A549 (cell line): ENCODE measurements around the gene MMP2. TPM values are rescaled to one million over a fixed set of nuclear protein-coding genes. Genes with fewer than 3 reads are reported as not detected.
A peak's percentile ranks its signal among the peaks of the same experiment; 100 is the strongest.

ENCODE experiments used
- ATAC-seq, 2 experiments: fragments of 200-7000 bp in 1 of 2; fragments of >200 bp in 1 of 2; cut with Nextera tagmentation in 1 of 2; cut with Tn5 transposase in 1 of 2; 3 replicates each; pipeline versions ENCODE4 v1.8.0 to v1.9.1; 2018 to 2020; ENCODE audit warnings: mild to moderate bottlenecking in 1 of 2, moderate library complexity in 1 of 2
- CTCF ChIA-PET: fragments of 300-600 bp; sonication (Branson Sonifier 250); formaldehyde crosslinking; extraction: SDS; loops from one replicate; lab custom pipeline; 2021; ENCODE audit warnings: antibody characterized with exemption, inconsistent platforms; lab: Yijun Ruan, JAX
- POLR2A ChIA-PET: fragments of 350-600 bp; formaldehyde crosslinking; extraction: SDS; loops from one replicate; lab custom pipeline; 2021; ENCODE audit warnings: antibody characterized with exemption, inconsistent platforms; lab: Yijun Ruan, JAX
- DNase-seq, 2 experiments: peaks; one replicate each; pipeline versions ENCODE4 v3.0.0 to v3.0.0-alpha.2; 2011 to 2016; ENCODE audit warnings: low read depth in 1 of 2, low spot score in 1 of 2
- FAIRE-seq: peaks from 2 replicates; lab custom pipeline; 2011; peaks lifted over from hg19 to GRCh38; lab: Jason Lieb, UNC
- H3K27ac ChIP-seq, 2 experiments: fragments of >200 bp; sonication (Bioruptor Twin); formaldehyde crosslinking; 3 replicates each; pipeline ENCODE4 v1.5.1; 2016 to 2017
- H3K4me1 ChIP-seq: fragments of >200 bp; sonication (Bioruptor Twin); formaldehyde crosslinking; 3 replicates; pipeline ENCODE4 v1.6.1; 2016
- H3K4me2 ChIP-seq: fragments of >200 bp; sonication (Bioruptor Twin); formaldehyde crosslinking; 3 replicates; pipeline ENCODE4 v1.6.1; 2016
- H3K4me3 ChIP-seq: fragments of >200 bp; sonication (Bioruptor Twin); formaldehyde crosslinking; 3 replicates; pipeline ENCODE4 v1.5.1; 2016
- H3K9me3 ChIP-seq: fragments of >200 bp; sonication (Bioruptor Twin); formaldehyde crosslinking; 3 replicates; pipeline ENCODE4 v1.6.1; 2016
- ATOH8 ChIP-seq: fragments of 250-450 bp; sonication (Bioruptor Pico); IDR thresholded peaks from 2 replicates; pipeline ENCODE4 v1.5.0; 2020; ENCODE audit warnings: low read depth, mild to moderate bottlenecking, moderate library complexity
- BHLHE40 ChIP-seq: IDR thresholded peaks from 2 replicates; pipeline ENCODE4 v1.6.1; 2012; ENCODE audit warnings: low read depth, low read length, inconsistent platforms
- CBX8 ChIP-seq: fragments of 200-600 bp; sonication (generic); IDR thresholded peaks from 2 replicates; pipeline ENCODE4 v1.6.1; 2016
- CEBPB ChIP-seq, 2 experiments: fragments of >200 bp in 1 of 2; sonication (Bioruptor Twin) in 1 of 2; formaldehyde crosslinking in 1 of 2; IDR thresholded peaks; 2 replicates each; pipeline ENCODE4 v1.6.1; 2012 to 2016
- CHD4 ChIP-seq: fragments of 200-600 bp; sonication (generic); IDR thresholded peaks from 2 replicates; pipeline ENCODE4 v1.6.1; 2016; ENCODE audit warnings: antibody characterized with exemption, mild to moderate bottlenecking, borderline replicate concordance
- CTCF ChIP-seq: fragments of >200 bp; sonication (Bioruptor Twin); formaldehyde crosslinking; IDR thresholded peaks from 3 replicates; pipeline ENCODE4 v1.5.1; 2016
- E2F6 ChIP-seq: IDR thresholded peaks from 2 replicates; pipeline ENCODE4 v1.6.1; 2012; ENCODE audit warnings: low read depth, borderline replicate concordance
- EHF ChIP-seq: fragments of 250-450 bp; sonication (Bioruptor Pico); IDR thresholded peaks from 2 replicates; pipeline ENCODE4 v1.5.0; 2020; ENCODE audit warnings: mild to moderate bottlenecking
- ELK1 ChIP-seq: fragments of 150-350 bp; IDR thresholded peaks from 2 replicates; pipeline ENCODE4 v1.6.1; 2014; ENCODE audit warnings: low read depth, mild to moderate bottlenecking, low read length
- EP300 ChIP-seq, 2 experiments: fragments of >200 bp; sonication (Bioruptor Twin); formaldehyde crosslinking; IDR thresholded peaks; 2 replicates in 1 of 2; 3 replicates in 1 of 2; pipeline ENCODE4 v1.6.1; 2016 to 2017
- FOXS1 ChIP-seq: fragments of 250-450 bp; sonication (Bioruptor Pico); IDR thresholded peaks from 2 replicates; pipeline ENCODE4 v1.5.0; 2020; ENCODE audit warnings: mild to moderate bottlenecking, moderate library complexity
- HDAC2 ChIP-seq: fragments of 200-600 bp; sonication (generic); IDR thresholded peaks from 2 replicates; pipeline ENCODE4 v1.6.1; 2016
- HEYL ChIP-seq: fragments of 250-450 bp; sonication (Bioruptor Pico); IDR thresholded peaks from 2 replicates; pipeline ENCODE4 v1.8.0; 2021; ENCODE audit warnings: mild to moderate bottlenecking, moderate library complexity
- HOXB13 ChIP-seq: fragments of 250-450 bp; sonication (Bioruptor Pico); IDR thresholded peaks from 2 replicates; pipeline ENCODE4 v1.5.0; 2020; ENCODE audit warnings: low read depth, mild to moderate bottlenecking, moderate library complexity
- JUN ChIP-seq, 2 experiments: fragments of >200 bp; sonication (Bioruptor Twin); formaldehyde crosslinking; IDR thresholded peaks; 2 replicates in 1 of 2; 3 replicates in 1 of 2; pipeline ENCODE4 v1.6.1; 2016 to 2017
- JUNB ChIP-seq: fragments of >200 bp; sonication (Bioruptor Twin); formaldehyde crosslinking; IDR thresholded peaks from 2 replicates; pipeline ENCODE4 v1.6.1; 2016
- MAZ ChIP-seq: fragments of 150-350 bp; IDR thresholded peaks from 2 replicates; pipeline ENCODE4 v1.6.1; 2014; ENCODE audit warnings: antibody characterized with exemption, low read depth, low read length, borderline replicate concordance
- NFE2L2 ChIP-seq: fragments of 150-350 bp; conservative IDR thresholded peaks from 2 replicates; pipeline ENCODE4 v1.6.1; 2014; ENCODE audit warnings: low read length
- NR3C1 ChIP-seq: fragments of >200 bp; sonication (Bioruptor Twin); formaldehyde crosslinking; IDR thresholded peaks from 3 replicates; pipeline ENCODE4 v1.6.1; 2017
- POLR2AphosphoS2 ChIP-seq: conservative IDR thresholded peaks from 2 replicates; pipeline ENCODE4 v1.6.1; 2012; ENCODE audit warnings: low read length, improper control_type of control experiment, inconsistent platforms
- RCOR1 ChIP-seq: fragments of 150-350 bp; IDR thresholded peaks from 2 replicates; pipeline ENCODE4 v1.6.1; 2014; ENCODE audit warnings: antibody characterized with exemption, low read length, low read depth
- SMC3 ChIP-seq: fragments of >200 bp; sonication (Bioruptor Twin); formaldehyde crosslinking; IDR thresholded peaks from 3 replicates; pipeline ENCODE4 v1.6.1; 2018; ENCODE audit warnings: inconsistent platforms
- USF2 ChIP-seq: fragments of 450-650 bp; IDR thresholded peaks from 2 replicates; pipeline ENCODE4 v1.6.1; 2014; ENCODE audit warnings: antibody characterized with exemption
- ZFP36 ChIP-seq: fragments of 450-650 bp; IDR thresholded peaks from 2 replicates; pipeline ENCODE4 v1.6.1; 2014; ENCODE audit warnings: borderline replicate concordance; ENCODE audit not compliant: partially characterized antibody
- ZNF302 ChIP-seq: fragments of 250-450 bp; sonication (Bioruptor Pico); IDR thresholded peaks from 2 replicates; pipeline ENCODE4 v1.9.0; 2021; ENCODE audit warnings: inconsistent platforms, mild to moderate bottlenecking, moderate library complexity
- ZSCAN20 ChIP-seq: fragments of 250-450 bp; sonication (Bioruptor Pico); IDR thresholded peaks from 2 replicates; pipeline ENCODE4 v1.8.0; 2022; ENCODE audit warnings: mild to moderate bottlenecking, moderate library complexity
- WGBS: methylation state at CpG from one replicate; pipeline ENCODE4 v1.1.6; 2017; ENCODE audit errors: missing lambda C conversion rate; 5-methylcytosine and 5-hydroxymethylcytosine counted together
- polyA plus RNA-seq, 4 experiments: library from polyadenylated mRNA; depleted of rRNA in 3 of 4; stranded (reverse); fragments of >200 nt; fragmentation: RNase III in 1 of 4; extraction: RNeasy Plus Mini Kit Qiagen cat#74134 plus additional on column Dnase treatment in 1 of 4; gene quantifications; 2 replicates in 3 of 4; 3 replicates in 1 of 4; pipeline ENCODE4 v1.2.3, GENCODE V29; 2011 to 2017

Gene MMP2
- polyA plus RNA-seq, 2 of the 4 experiments (the other 2 are of a cell fraction) = 11.5 to 11.8 TPM

- H3K4me2 ChIP-seq = no peak overlapping the region
- H3K27ac ChIP-seq = no peak overlapping the region
- no peak for DNase-seq
- 75% methylated on average over 8 of the region's 8 CpGs for WGBS
- 0 out of 3 replicates have a peak, but pooled peaks cover 5% of the 10 kb centered on the region for H3K4me1 ChIP-seq
- ChIA-PET CTCF (interaction anchor here (1.7 kb wide), 1 partner anchor 32 kb away, joined by 5 read pairs; no protein-coding TSS in a partner anchor), POLR2A (no interaction called here)
- ATAC-seq = no peak
- peak; percentile 62 for TF ChIP-seq ZFP36
- no peak for TF ChIP-seq BHLHE40
- FAIRE-seq = no peak
- no peaks in the 10 kb centered on the region for H3K9me3 ChIP-seq
- H3K4me3 ChIP-seq = no peak overlapping the region
Observed at GRCh38 chr16:55496509-55497145, 17.6 kb downstream of the MMP2 start.

GRCh38 chr16:55497558-55497957 is 18.6 kb downstream of the MMP2 start:
- 88% methylated on average over 5 of the region's 5 CpGs for WGBS
- TF ChIP-seq MAZ (no peak), HEYL (CRISPR knock-in tag) (no peak), ELK1 (no peak), JUN (IDR thresholded peaks at IDR 0.05) (no peak), FOXS1 (CRISPR knock-in tag) (no peak), ZNF302 (no peak), HOXB13 (CRISPR knock-in tag) (no peak), BHLHE40 (no peak), CHD4 (no peak), CTCF (no peak), EP300 (IDR thresholded peaks at IDR 0.05) (no peak), JUNB (no peak), RCOR1 (no peak), EHF (no peak), ATOH8 (no peak), CEBPB (IDR thresholded peaks at IDR 0.05) (no peak), CBX8 (no peak), SMC3 (no peak)
- Histone ChIP-seq H3K4me2 (no peak overlapping the region), H3K9me3 (no peaks in the 10 kb centered on the region), H3K27ac (no peak overlapping the region), H3K4me1 (peaks cover 11% of the 10 kb centered on the region), H3K4me3 (no peak overlapping the region)
- no peak for ATAC-seq
- ChIA-PET POLR2A (no interaction called here), CTCF (interaction anchor here (1.7 kb wide), 1 partner anchor 33 kb away, joined by 5 read pairs; no protein-coding TSS in a partner anchor)
- no peak for FAIRE-seq
- DNase-seq = no peak

- no peak overlapping the region for H3K27ac ChIP-seq
- H3K4me3 ChIP-seq = no peak overlapping the region
- no peak overlapping the region for H3K4me2 ChIP-seq
- H3K9me3 ChIP-seq = no peaks in the 10 kb centered on the region
- ChIA-PET POLR2A (no interaction called here), CTCF (no interaction called here)
- WGBS = 91% methylated on average over 5 of the region's 6 CpGs
- no peak for DNase-seq
- no peak for ATAC-seq
- FAIRE-seq = no peak
- peaks cover 16% of the 10 kb centered on the region for H3K4me1 ChIP-seq
- TF ChIP-seq NFE2L2 (no peak), USF2 (no peak), FOXS1 (CRISPR knock-in tag) (no peak), POLR2AphosphoS2 (no peak), HEYL (CRISPR knock-in tag) (no peak), NR3C1 (no peak), HDAC2 (no peak), HOXB13 (CRISPR knock-in tag) (no peak), ZSCAN20 (CRISPR knock-in tag) (no peak), ZFP36 (no peak), E2F6 (no peak), ATOH8 (no peak), CTCF (no peak)
Observed at GRCh38 chr16:55498101-55498500, 19.1 kb downstream of the MMP2 start.
